ENCODE data around the gene CDH13. TPM values are rescaled to one million over a fixed set of nuclear protein-coding genes. Genes with fewer than 3 reads are reported as not detected.

Gene CDH13
- total RNA-seq, 4 donors from 2014 or later = 3.1 to 13.5 (median 8.9) TPM

DNA sequence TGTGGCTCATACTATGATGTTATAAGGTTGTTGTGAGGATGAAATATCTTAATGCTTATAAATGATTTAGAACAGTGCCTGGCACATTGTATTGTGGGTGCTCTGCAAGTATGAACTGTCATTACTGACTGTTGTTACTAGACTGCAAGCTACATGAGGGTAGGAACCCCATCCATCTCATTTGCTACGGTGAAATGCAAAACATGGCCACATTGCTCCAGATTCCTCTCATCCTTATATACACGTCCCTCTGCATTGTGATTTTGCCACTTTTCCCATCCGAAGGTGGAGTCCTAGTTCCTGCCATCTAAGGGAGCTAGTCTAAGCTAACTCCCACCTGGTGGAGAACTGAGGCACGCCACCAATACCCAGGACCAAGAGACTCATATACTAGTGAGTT, 1210.8 kb downstream of the CDH13 start:
- intact Hi-C loops (cut with DNase I) = no loop called here
- no peaks in the 10 kb centered on the region for H3K36me3 ChIP-seq
- no peak for TF ChIP-seq POLR2AphosphoS5 (IDR thresholded peaks at IDR 0.05)
- TF ChIP-seq, protein P1, sequence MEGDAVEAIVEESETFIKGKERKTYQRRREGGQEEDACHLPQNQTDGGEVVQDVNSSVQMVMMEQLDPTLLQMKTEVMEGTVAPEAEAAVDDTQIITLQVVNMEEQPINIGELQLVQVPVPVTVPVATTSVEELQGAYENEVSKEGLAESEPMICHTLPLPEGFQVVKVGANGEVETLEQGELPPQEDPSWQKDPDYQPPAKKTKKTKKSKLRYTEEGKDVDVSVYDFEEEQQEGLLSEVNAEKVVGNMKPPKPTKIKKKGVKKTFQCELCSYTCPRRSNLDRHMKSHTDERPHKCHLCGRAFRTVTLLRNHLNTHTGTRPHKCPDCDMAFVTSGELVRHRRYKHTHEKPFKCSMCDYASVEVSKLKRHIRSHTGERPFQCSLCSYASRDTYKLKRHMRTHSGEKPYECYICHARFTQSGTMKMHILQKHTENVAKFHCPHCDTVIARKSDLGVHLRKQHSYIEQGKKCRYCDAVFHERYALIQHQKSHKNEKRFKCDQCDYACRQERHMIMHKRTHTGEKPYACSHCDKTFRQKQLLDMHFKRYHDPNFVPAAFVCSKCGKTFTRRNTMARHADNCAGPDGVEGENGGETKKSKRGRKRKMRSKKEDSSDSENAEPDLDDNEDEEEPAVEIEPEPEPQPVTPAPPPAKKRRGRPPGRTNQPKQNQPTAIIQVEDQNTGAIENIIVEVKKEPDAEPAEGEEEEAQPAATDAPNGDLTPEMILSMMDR (IDR thresholded peaks at IDR 0.05) = no peak
- TF ChIP-seq POLR2A (IDR thresholded peaks at IDR 0.05; ENCODE audit: low read depth) = no peak
- H3K27ac ChIP-seq (replicated peaks in 1 of 4) = no peak overlapping the region
- H3K4me3 ChIP-seq = no peak overlapping the region
- 84% methylated on average over 4 of the region's 4 CpGs for WGBS
- H3K9me3 ChIP-seq = no peaks in the 10 kb centered on the region
- H3K4me1 ChIP-seq = peaks cover 0 to 7% (median 0%) of the 10 kb centered on the region in 4 donors
- no peak for DNase-seq (ENCODE audit: extremely low spot score)
- no peaks in the 10 kb centered on the region for H3K27me3 ChIP-seq

DNA sequence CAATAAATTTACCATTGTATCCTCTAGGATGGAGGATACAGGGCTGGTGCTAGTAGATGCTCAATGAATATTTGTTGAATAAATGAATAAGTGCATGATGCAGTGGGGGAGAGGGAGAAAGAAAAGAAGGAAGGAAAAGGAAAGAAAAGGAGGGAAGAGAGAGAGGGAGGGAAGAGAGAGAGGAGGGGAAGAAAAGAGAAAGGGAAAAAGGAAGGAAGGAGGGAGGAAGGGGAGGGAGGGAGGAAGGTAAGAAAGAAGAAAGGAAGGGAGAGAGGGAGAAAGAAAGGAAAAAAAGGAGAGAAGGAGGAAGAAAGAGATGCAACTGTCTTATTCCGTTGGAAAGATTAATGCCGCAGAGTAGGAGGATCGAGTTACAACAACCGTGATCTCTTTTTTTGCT, 1211.4 kb downstream of the CDH13 start:
- WGBS = 76% methylated on average over 4 of the region's 4 CpGs
- no peak for TF ChIP-seq POLR2A (IDR thresholded peaks at IDR 0.05; ENCODE audit: low read depth)
- no peak for TF ChIP-seq POLR2AphosphoS5 (IDR thresholded peaks at IDR 0.05)

DNA sequence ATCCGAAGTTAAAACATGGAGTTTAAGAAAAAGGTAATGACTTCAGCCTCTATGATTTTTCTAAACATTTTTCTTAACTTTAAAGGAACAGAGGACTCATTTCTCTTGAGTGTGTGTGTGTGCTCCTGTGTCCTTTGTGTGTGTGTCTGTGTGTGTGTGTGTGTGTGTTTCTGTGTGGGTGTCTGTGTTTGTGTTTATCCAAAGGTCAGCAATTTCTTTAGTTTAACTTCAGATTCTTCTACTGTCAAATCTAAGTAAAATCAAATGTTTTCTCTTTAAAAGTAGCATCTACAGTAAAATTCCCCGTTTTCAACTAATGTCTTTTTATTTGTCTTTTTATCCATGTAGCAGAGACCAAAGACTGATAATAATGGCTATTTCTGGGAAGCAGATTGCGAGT, 1212.8 kb downstream of the CDH13 start:
- WGBS = 47% methylated on average over 3 of the region's 3 CpGs
- H3K9me3 ChIP-seq = no peaks in the 10 kb centered on the region
- intact Hi-C loops (cut with DNase I) = no loop called here
- DNase-seq (ENCODE audit: extremely low spot score) = no peak
- TF ChIP-seq, protein P1 (IDR thresholded peaks at IDR 0.05) = no peak
- TF ChIP-seq EP300 (IDR thresholded peaks at IDR 0.05) (no peak), POLR2AphosphoS5 (IDR thresholded peaks at IDR 0.05) (no peak), POLR2A (IDR thresholded peaks at IDR 0.05; ENCODE audit: low read depth) (no peak)
- peaks cover 0 to 7% (median 0%) of the 10 kb centered on the region in 4 donors for H3K4me1 ChIP-seq
- H3K4me3 ChIP-seq = no peak overlapping the region
- no peaks in the 10 kb centered on the region for H3K27me3 ChIP-seq
- no peak overlapping the region for H3K27ac ChIP-seq (replicated peaks in 1 of 4)
- H3K36me3 ChIP-seq = no peaks in the 10 kb centered on the region

More for the DNA sequence above, 1211.4 kb downstream of the CDH13 start:
- Histone ChIP-seq H3K4me3 (no peak overlapping the region), H3K27me3 (no peaks in the 10 kb centered on the region), H3K4me1 (peaks cover 0 to 7% (median 0%) of the 10 kb centered on the region in 4 donors), H3K27ac (replicated peaks in 1 of 4) (no peak overlapping the region), H3K36me3 (no peaks in the 10 kb centered on the region), H3K9me3 (no peaks in the 10 kb centered on the region)
- intact Hi-C loops (cut with DNase I) = no loop called here
- DNase-seq (ENCODE audit: extremely low spot score) = no peak

DNA sequence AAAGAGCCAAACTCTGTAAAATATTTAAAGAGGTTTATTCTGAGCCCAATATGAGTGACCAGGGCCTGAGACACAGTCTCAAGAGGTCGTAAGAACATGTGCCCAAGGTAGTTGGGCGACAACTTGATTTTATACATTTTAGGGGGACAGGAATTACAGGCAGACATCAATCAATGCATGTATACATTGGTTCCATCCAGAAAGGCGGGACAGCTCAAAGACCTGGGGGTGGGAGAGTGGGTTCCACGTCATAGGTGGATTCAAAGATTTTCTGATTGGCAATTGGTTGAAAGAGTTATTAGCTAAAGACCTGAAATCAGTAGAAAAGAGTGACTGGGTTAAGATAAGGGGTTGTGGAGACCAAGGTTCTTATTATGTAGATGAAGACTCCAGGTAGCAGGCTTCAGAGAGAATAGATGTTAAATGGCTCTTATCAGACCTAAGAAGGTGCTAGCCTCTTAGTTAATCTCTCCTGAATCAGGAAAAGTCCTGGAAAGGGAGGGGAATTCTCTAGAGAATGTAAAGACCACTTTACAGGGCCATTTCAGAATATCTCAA, 1213.4 kb downstream of the CDH13 start:
- H3K9me3 ChIP-seq = no peaks in the 10 kb centered on the region
- intact Hi-C loops (cut with DNase I) = no loop called here

DNA sequence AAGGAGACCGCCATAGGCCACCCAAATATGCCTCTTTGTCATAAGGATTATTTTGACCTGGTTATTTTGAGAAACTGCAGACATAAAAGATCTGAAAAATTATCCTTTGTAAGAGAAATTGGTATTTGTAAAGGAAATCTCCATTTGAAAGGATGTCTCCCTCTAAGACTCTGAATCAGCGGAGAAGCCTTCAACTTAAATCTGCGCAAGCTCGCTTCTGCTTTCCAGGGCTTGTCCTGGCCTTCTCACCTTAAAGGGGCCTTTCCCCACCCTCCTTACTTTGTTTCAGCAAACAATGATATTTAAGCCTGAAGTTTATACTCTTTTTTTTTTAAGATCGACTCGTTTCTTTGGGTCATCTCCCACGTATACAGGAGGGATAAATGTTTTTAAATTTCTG, 1215.5 kb downstream of the CDH13 start:
- H3K9me3 ChIP-seq = no peaks in the 10 kb centered on the region

More for the DNA sequence above, 1213.4 kb downstream of the CDH13 start:
- Histone ChIP-seq H3K27ac (replicated peaks in 1 of 4) (no peak overlapping the region), H3K4me1 (peaks cover 0 to 7% (median 0%) of the 10 kb centered on the region in 4 donors), H3K36me3 (no peaks in the 10 kb centered on the region), H3K4me3 (no peak overlapping the region), H3K27me3 (no peaks in the 10 kb centered on the region)
- no peak for DNase-seq (ENCODE audit: extremely low spot score)
- WGBS = 94% methylated on average over 4 of the region's 4 CpGs
- TF ChIP-seq EP300 (IDR thresholded peaks at IDR 0.05) (no peak), POLR2AphosphoS5 (IDR thresholded peaks at IDR 0.05) (no peak), POLR2A (IDR thresholded peaks at IDR 0.05; ENCODE audit: low read depth) (no peak)
- TF ChIP-seq, protein P1 (IDR thresholded peaks at IDR 0.05) = no peak

More for the DNA sequence above, 1215.5 kb downstream of the CDH13 start:
- no peaks in the 10 kb centered on the region for H3K36me3 ChIP-seq
- H3K27me3 ChIP-seq = no peaks in the 10 kb centered on the region
- TF ChIP-seq POLR2AphosphoS5 (IDR thresholded peaks at IDR 0.05) = no peak
- no peak for TF ChIP-seq POLR2A (IDR thresholded peaks at IDR 0.05; ENCODE audit: low read depth)
- TF ChIP-seq EP300 (IDR thresholded peaks at IDR 0.05) = no peak
- TF ChIP-seq, protein P1 (IDR thresholded peaks at IDR 0.05) = no peak
- intact Hi-C loops (cut with DNase I) = no loop called here
- 75% methylated on average over 7 of the region's 7 CpGs for WGBS
- H3K4me3 ChIP-seq = no peak overlapping the region
- H3K27ac ChIP-seq (replicated peaks in 1 of 4) = no peak overlapping the region
- no peak for DNase-seq (ENCODE audit: extremely low spot score)
- H3K4me1 ChIP-seq = no peaks in the 10 kb centered on the region

Data from esophagus muscularis mucosa (tissue), 4 donors.